HG03469 (cell line): ENCODE measurements around the gene PLPP6.
A peak's percentile ranks its signal among the peaks of the same experiment; 100 is the strongest.
"Not testable (repeated sequence)": the region's sequence is repeated elsewhere in the genome, so short reads cannot be mapped to it uniquely, and the experiment has no call there.

Experiments
- ATAC-seq: cut with Tn5 transposase; IDR thresholded peaks from one replicate; pipeline ENCODE4 v1.9.1; 2021; ENCODE audit warnings: mild to moderate bottlenecking, moderate library complexity, moderate number of reproducible peaks; ENCODE audit not compliant: unreplicated experiment

Gene PLPP6

DNA sequence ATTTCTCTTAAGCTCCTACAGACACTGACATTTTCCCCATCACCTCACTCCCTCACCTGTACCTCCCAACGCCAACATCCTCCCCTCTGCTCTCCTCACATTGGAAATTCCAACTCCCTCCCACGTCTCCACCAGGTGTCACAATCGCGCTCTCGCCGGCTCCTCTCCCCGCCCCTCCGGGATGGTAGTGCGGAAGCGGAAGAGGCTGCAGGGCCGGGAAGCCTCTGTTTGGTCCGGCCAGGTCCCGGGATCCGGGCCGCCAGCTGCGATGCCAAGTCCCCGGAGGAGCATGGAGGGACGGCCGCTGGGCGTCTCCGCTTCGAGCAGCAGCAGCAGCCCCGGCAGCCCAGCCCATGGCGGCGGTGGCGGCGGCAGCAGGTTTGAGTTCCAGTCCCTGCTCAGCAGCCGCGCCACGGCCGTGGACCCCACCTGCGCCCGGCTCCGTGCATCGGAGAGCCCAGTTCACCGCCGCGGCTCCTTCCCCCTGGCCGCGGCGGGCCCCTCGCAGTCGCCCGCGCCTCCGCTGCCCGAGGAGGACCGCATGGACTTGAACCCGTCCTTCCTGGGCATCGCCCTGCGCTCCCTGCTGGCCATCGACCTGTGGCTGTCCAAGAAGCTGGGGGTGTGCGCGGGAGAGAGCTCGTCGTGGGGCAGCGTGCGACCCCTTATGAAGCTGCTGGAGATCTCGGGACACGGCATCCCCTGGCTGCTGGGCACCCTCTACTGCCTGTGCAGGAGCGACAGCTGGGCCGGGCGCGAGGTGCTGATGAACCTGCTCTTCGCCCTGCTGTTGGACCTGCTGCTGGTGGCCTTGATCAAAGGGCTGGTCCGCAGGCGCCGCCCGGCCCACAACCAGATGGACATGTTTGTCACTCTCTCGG, at the start of gene PLPP6:
Gene PLPP6, plus strand, starts transcription at position 187 of the 881 bp plus-strand sequence. Its CDS starts 82 bp downstream, at position 269.
- peak; percentile 77 for ATAC-seq

GRCh38 chr9:4614627-4615026, 47.5 kb upstream of the PLPP6 start:
- no peak for ATAC-seq

- no peak for ATAC-seq
Observed at GRCh38 chr9:4615251-4615650, 46.8 kb upstream of the PLPP6 start.

DNA sequence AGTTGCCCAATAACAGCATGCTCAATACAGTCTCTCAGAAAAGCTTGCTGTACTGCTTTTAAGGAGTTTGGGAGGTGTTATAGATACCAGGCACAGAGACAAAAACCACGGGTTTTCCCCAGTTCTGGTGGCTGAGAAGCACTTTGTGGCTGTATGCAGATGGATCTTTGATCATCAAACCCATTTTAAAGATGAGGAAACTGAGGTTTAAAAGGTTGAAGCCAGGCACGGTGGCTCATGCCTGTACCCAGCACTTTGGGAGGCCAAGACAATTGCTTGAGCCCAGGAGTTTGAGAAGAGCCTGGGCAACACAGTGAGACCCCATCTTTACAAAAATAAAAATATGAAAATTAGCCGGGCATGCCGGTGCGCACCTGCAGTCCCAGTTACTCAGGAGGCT, 46.3 kb upstream of the PLPP6 start:
- no peak for ATAC-seq

DNA sequence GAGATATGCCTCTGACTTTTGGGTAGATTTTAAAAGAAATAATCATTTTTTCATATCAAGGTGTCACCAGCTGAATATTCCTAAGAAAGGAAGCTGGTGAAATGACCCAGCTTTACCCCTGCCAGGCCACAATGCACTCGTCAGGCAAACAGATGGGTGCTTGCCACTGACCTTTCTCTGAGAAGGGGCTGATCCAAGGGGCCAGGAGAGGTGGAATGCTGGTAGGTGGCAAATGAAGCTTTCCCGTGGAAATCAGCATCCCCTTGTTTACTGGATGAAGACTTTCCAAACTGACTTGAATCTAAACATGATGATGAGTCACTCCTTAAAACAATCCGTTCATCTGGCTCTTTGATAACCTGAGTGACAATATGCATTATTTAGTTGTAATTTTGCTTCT, 44.3 kb upstream of the PLPP6 start:
- no peak for ATAC-seq

DNA sequence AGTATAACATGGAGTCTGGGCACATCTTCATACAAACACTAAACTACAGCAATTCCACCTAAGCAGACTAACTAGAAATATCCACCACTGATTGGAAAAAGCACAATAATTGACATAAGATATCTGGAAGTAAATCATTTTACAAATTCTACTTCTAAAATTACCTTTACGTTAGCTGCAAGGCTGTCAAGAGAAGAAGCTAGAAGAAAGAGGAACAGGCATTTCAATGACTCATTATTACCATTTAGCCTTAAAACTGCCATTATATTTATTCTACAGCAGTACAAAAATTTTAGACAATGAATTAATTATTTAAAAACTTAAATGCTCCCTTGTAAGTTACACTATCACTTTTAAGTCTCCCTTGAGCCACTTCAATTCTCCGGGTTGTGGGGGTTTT, 43.4 kb upstream of the PLPP6 start:
- no peak for ATAC-seq

GRCh38 chr9:4620057-4620765, 41.9 kb upstream of the PLPP6 start:
- ATAC-seq = no peak

DNA sequence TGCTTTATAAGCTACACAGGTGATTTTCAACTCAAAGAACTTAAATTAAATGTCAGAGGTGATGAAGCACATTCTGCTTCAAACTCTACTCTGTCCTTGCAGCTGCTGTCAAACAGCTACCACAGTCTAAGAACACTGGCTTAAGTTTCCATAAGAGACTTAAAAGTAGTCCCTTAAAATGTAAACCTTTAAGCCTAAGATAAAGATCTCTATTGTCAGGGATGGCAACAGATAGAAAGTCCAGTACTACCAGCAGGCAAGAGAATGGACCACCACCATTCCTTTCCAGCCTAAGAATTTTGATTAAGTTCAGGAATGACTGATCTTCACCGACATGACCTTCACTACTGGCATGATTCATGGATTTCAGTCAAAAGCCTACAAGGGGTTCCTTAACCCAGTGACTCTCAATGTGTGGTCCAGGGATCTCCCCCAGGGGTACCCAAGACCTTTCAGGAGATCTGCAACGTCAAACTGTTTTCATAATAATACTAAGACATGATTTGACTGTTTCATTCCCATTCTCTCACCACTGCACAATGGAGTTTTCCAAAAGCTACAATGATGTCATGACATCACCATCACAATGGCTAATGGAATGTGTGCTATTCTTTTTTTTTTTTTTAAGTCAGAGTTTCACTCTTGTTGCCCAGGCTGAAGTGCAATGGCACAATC, 41.1 kb upstream of the PLPP6 start:
- ATAC-seq = no peak

GRCh38 chr9:4622016-4622415, 40.1 kb upstream of the PLPP6 start:
- no peak for ATAC-seq

GRCh38 chr9:4630836-4631235, 31.3 kb upstream of the PLPP6 start:
- no peak for ATAC-seq

GRCh38 chr9:4638968-4639367, 23.1 kb upstream of the PLPP6 start:
- no peak for ATAC-seq

- ATAC-seq = no peak
Observed at GRCh38 chr9:4639420-4639819, 22.7 kb upstream of the PLPP6 start.

GRCh38 chr9:4640027-4640426, 22.1 kb upstream of the PLPP6 start:
- ATAC-seq = no peak

- ATAC-seq = no peak
Observed at GRCh38 chr9:4642351-4642750, 19.7 kb upstream of the PLPP6 start.

DNA sequence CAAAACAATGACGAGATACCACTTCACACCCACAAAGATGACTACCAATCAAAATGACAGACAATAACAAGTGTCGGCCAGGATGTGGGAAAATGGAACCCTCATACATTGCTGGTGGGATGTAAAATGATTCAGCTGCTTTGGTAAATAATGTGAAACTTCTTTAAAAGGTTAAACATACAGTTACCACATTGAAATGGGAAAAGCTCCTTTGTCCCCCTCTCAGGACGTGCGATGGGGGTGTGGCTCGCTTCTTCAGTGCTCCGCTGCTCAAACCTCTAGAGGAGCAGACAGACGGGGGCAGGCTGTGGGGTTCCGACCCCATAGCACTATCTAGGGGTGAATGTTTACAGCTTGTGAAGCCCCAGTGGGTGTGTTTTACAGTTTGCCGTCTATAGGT, 8.0 kb upstream of the PLPP6 start:
- no peak for ATAC-seq

- ATAC-seq = no peak
Observed at GRCh38 chr9:4654538-4654937, 7.6 kb upstream of the PLPP6 start.

GRCh38 chr9:4656196-4656595, 5.9 kb upstream of the PLPP6 start:
- not testable (repeated sequence) for ATAC-seq

- no peak for ATAC-seq
Observed at GRCh38 chr9:4656621-4657020, 5.5 kb upstream of the PLPP6 start.

DNA sequence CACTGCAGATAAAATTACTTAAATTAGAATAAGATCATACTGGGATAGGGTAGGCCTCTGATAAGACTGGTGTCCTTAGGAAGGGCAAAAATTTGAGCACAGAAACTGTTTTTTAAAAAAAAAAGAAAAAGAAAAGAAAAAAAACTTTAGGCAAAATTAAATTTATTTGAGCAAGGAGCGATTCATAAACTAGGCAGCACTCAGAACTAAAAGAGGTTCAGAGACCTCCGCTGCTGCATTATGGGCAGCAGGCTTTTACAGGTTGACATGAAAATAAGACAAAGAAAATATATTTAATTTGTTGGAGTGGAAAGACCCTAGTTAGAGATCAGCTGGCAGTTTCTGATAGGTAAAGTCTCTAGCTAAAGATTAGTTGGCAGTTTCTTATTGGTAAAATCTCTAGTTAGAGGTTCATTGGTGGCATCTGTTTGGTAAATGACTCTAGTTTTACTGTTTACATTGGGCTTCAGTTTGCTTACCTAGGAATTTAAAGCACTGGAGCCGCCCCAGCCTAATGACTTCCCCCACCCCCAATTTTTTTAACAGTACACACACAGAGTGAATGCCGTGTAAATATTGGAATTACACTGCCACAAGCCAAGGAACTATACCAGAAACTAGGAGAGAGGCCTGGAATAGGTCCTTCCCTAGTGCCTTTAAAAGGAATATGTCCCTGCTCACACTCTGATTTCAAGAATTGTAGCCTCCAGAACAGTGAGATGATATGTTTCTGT, 4.5 kb upstream of the PLPP6 start:
- ATAC-seq = no peak

- ATAC-seq = not testable (repeated sequence)
Observed at GRCh38 chr9:4660665-4661064, 1.4 kb upstream of the PLPP6 start.

GRCh38 chr9:4661165-4661564, 929 bp upstream of the PLPP6 start:
- ATAC-seq = no peak
